ENCODE data around the gene FBF1. TPM values are rescaled to one million over a fixed set of nuclear protein-coding genes. Genes with fewer than 3 reads are reported as not detected.

The FBF1 gene
- total RNA-seq, 2 donors from 2014 or later: 2.6 to 4.2 TPM

DNA sequence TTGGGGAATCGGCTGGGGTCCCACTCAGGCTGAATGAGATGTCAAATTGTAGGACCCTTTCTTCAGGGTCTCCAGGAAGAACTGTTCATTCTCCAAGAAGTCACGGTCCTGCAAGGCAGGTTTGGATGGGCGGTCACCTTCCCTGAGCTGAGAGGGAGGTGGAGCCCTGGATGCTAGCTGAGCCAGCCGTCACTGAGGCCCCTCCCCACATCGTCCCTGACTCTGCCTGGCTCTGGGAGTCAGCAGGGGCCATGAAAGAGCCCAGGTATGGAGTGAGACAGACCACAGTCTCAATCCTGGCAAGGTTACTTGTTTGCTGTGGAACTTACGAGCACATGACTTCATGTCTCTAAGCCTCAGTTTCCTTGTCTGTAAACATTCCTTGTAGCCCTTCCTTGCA, 30.1 kb downstream of the FBF1 start:
- no peak for TF ChIP-seq POLR2A (IDR thresholded peaks at IDR 0.05)
- TF ChIP-seq, protein P1, sequence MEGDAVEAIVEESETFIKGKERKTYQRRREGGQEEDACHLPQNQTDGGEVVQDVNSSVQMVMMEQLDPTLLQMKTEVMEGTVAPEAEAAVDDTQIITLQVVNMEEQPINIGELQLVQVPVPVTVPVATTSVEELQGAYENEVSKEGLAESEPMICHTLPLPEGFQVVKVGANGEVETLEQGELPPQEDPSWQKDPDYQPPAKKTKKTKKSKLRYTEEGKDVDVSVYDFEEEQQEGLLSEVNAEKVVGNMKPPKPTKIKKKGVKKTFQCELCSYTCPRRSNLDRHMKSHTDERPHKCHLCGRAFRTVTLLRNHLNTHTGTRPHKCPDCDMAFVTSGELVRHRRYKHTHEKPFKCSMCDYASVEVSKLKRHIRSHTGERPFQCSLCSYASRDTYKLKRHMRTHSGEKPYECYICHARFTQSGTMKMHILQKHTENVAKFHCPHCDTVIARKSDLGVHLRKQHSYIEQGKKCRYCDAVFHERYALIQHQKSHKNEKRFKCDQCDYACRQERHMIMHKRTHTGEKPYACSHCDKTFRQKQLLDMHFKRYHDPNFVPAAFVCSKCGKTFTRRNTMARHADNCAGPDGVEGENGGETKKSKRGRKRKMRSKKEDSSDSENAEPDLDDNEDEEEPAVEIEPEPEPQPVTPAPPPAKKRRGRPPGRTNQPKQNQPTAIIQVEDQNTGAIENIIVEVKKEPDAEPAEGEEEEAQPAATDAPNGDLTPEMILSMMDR (IDR thresholded peaks at IDR 0.05): no peak
- no peak overlapping the region for H3K4me3 ChIP-seq
- no peaks in the 10 kb centered on the region for H3K36me3 ChIP-seq (replicated peaks in 1 of 2; ENCODE audit: insufficient read depth in 1 of 2, low read depth in 2 of 2)
- DNase-seq (no peak), ATAC-seq (no peak)
- H3K27me3 ChIP-seq: no peaks in the 10 kb centered on the region
- H3K9me3 ChIP-seq: no peaks in the 10 kb centered on the region
- intact Hi-C loops (cut with DNase I): loop anchor here (10.0 kb wide), 1 partner anchor 384 kb away; no protein-coding TSS in a partner anchor
- H3K27ac ChIP-seq: no peak overlapping the region
- H3K4me1 ChIP-seq: peaks cover 4% of the 10 kb centered on the region
- 86 to 93% methylated on average over 3 to 6 of the region's 6 CpGs for WGBS, 2 donors

DNA sequence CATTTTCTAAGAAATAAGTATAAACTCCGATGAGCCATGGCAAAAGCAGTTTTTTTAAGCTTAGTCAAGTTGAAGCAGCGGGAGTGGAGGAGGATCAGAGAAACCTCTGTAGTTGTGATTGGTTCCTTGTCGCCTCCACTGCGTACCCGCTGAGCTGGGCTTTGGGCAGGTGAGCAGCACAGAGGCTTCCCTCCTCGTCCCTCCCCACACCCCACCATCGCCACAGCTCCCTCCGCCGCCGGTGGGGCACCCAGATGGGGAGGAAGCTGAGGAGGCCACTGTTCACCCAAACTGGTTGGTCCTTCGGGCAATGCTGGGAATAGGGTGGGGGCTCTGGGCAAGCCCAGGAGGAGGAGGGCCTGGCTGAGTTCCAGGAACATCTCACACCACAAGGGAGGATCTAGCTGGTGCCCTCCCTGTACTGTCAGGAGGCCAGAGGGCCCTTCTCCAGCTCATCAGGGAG, 31.0 kb downstream of the FBF1 start:
- intact Hi-C loops (cut with DNase I): loop anchor here (5.0 to 10.0 kb wide), 2 partner anchors 97 to 385 kb away; no protein-coding TSS in a partner anchor
- no peaks in the 10 kb centered on the region for H3K36me3 ChIP-seq (replicated peaks in 1 of 2; ENCODE audit: insufficient read depth in 1 of 2, low read depth in 2 of 2)
- H3K27me3 ChIP-seq: no peaks in the 10 kb centered on the region
- peaks cover 5% of the 10 kb centered on the region for H3K4me1 ChIP-seq
- no peak overlapping the region for H3K27ac ChIP-seq
- TF ChIP-seq, protein P1 (IDR thresholded peaks at IDR 0.05): no peak
- TF ChIP-seq POLR2A (IDR thresholded peaks at IDR 0.05): no peak
- WGBS, 2 donors: 67 to 81% methylated on average over 11 of the region's 11 CpGs
- H3K9me3 ChIP-seq: no peaks in the 10 kb centered on the region
- ATAC-seq (no peak), DNase-seq (no peak)
- H3K4me3 ChIP-seq: no peak overlapping the region

DNA sequence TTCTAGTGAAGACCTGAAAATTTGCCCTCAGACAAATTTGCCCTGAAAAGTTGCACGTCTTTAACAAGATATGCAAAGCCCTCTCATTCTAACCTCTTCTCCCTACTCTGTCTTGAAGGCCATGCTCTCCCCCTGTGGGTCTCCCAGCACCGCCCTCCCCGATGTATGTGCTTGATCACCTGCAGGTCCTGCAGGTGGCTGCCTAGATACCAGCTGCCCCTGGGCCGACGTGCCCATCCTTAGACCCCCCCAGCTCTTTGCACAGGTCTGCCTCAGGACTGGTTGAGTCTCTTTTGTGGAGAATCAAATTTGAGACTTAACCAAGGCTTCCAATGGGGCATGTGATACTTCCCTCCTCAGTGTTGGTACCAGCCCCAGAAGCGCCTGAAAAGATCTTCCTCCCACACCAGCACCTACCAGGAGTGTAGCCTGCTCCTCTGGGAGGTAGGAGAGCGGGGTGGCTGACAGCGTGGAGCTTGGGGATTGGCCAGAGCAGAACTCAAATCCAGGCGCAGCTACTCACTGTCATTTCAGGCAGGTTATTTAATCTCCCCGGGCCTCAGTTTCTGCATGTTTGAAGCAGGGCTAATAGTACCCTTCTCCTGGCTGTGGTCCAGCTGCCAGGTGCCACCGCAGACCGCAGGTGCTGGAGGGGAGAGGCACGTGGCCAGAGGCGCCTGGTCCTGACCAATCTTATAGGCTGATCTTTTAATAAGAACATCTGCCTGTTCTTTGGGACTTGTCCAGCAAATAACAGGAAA, 31.6 kb downstream of the FBF1 start:
- Histone ChIP-seq H3K27me3 (no peaks in the 10 kb centered on the region), H3K4me1 (peaks cover 6% of the 10 kb centered on the region), H3K4me3 (no peak overlapping the region), H3K27ac (no peak overlapping the region), H3K9me3 (no peaks in the 10 kb centered on the region), H3K36me3 (replicated peaks in 1 of 2; ENCODE audit: insufficient read depth in 1 of 2, low read depth in 2 of 2) (no peaks in the 10 kb centered on the region)
- WGBS, 2 donors: 63 to 68% methylated on average over 12 to 14 of the region's 14 CpGs
- no peak for ATAC-seq
- intact Hi-C loops (cut with DNase I): loop anchor here (5.0 kb wide), 1 partner anchor 98 kb away; no protein-coding TSS in a partner anchor
- peak in 3 of 4 donors; percentile 38 to 65 (median 51) for DNase-seq
- TF ChIP-seq, protein P1 (IDR thresholded peaks at IDR 0.05): no peak
- TF ChIP-seq POLR2A (IDR thresholded peaks at IDR 0.05): no peak

DNA sequence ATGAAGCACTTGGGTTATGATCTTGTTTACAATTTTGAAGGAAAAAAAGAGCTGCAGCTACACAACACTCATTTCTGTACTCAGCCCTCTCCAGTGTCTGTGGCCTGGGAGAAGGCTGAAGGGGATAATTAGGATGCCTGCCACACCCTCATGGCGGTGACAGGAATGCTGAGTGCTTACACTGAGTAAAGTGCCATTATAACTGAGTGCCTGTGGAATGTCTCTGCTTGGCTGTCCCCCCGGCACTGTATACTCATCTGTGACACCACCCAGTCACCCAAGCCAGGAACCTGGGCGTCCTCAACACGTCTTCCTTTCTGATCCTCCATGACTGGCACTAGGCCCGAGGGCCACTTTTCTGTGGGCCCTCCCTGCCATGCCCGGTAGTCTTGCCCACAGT, 32.6 kb downstream of the FBF1 start:
- no peaks in the 10 kb centered on the region for H3K36me3 ChIP-seq (replicated peaks in 1 of 2; ENCODE audit: insufficient read depth in 1 of 2, low read depth in 2 of 2)
- 76 to 77% methylated on average over 5 to 6 of the region's 6 CpGs for WGBS, 2 donors
- intact Hi-C loops (cut with DNase I): loop anchor here (5.0 kb wide), 1 partner anchor 99 kb away; no protein-coding TSS in a partner anchor
- DNase-seq (no peak), ATAC-seq (no peak)
- no peaks in the 10 kb centered on the region for H3K27me3 ChIP-seq
- peaks cover 16% of the 10 kb centered on the region for H3K4me1 ChIP-seq
- no peaks in the 10 kb centered on the region for H3K9me3 ChIP-seq
- no peak overlapping the region for H3K27ac ChIP-seq
- H3K4me3 ChIP-seq: no peak overlapping the region
- TF ChIP-seq, protein P1 (IDR thresholded peaks at IDR 0.05): no peak
- no peak for TF ChIP-seq POLR2A (IDR thresholded peaks at IDR 0.05)
